ENCODE measurements around the gene DNAH5. TPM values are rescaled to one million over a fixed set of nuclear protein-coding genes. Genes with fewer than 3 reads are reported as not detected.

DNAH5 gene
- total RNA-seq, 4 donors from 2014 or later = under 0.01 to 1.8 (median 0.18) TPM

DNA sequence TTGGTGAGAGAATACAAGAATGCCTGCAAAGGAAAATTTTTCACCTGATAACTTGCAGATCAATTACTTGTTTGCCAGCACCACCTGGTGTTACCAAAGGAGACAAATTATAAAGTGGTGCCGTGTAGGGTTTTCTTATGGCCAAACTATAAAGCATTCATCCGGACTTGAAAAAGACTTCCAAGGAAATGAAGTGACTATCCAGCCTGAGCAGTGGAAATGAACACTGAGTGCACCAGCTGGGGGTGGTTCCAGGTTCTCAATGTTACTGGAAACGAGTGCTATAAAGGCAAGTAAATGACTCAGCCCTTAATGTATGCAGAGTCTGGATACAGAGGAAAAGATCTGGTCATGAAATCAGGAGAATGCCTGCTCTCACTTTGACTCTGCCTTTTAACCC, 113.1 kb downstream of the DNAH5 start:
- Histone ChIP-seq H3K4me1 (no peaks in the 10 kb centered on the region), H3K9me3 (no peaks in the 10 kb centered on the region), H3K36me3 (no peaks in the 10 kb centered on the region), H3K27me3 (no peaks in the 10 kb centered on the region), H3K27ac (no peak overlapping the region), H3K4me3 (no peak overlapping the region)
- DNase-seq = no peak
- no peak for TF ChIP-seq POLR2A (IDR thresholded peaks at IDR 0.05)
- TF ChIP-seq, protein P1, sequence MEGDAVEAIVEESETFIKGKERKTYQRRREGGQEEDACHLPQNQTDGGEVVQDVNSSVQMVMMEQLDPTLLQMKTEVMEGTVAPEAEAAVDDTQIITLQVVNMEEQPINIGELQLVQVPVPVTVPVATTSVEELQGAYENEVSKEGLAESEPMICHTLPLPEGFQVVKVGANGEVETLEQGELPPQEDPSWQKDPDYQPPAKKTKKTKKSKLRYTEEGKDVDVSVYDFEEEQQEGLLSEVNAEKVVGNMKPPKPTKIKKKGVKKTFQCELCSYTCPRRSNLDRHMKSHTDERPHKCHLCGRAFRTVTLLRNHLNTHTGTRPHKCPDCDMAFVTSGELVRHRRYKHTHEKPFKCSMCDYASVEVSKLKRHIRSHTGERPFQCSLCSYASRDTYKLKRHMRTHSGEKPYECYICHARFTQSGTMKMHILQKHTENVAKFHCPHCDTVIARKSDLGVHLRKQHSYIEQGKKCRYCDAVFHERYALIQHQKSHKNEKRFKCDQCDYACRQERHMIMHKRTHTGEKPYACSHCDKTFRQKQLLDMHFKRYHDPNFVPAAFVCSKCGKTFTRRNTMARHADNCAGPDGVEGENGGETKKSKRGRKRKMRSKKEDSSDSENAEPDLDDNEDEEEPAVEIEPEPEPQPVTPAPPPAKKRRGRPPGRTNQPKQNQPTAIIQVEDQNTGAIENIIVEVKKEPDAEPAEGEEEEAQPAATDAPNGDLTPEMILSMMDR (IDR thresholded peaks at IDR 0.05) = no peak
- intact Hi-C loops (cut with DNase I; ENCODE audit: low total_unique reads) = no loop called here

DNA sequence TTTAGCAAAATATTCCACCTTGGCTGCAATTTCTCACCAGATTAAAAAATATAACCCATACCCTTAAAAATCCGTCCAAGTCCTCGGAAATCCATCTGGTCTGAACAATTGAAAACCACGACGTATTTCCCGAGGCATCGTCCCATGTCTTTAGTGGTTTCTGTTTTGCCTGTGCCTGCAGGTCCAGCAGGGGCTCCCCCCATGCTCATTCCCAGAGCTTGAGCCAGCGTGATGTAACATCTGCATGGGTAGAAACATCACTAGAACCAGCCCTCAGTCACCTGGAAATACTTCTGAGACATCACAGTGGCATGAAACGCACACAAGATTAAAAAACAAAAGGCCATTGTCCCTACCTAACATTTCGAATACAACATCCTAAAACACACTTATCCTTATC, 114.0 kb downstream of the DNAH5 start:
- no peak for DNase-seq
- Histone ChIP-seq H3K27me3 (no peaks in the 10 kb centered on the region), H3K4me1 (no peaks in the 10 kb centered on the region), H3K9me3 (no peaks in the 10 kb centered on the region), H3K4me3 (no peak overlapping the region), H3K36me3 (no peaks in the 10 kb centered on the region), H3K27ac (no peak overlapping the region)
- intact Hi-C loops (cut with DNase I; ENCODE audit: low total_unique reads) = no loop called here
- TF ChIP-seq POLR2A (IDR thresholded peaks at IDR 0.05) = no peak
- TF ChIP-seq, protein P1 (IDR thresholded peaks at IDR 0.05) = no peak

DNA sequence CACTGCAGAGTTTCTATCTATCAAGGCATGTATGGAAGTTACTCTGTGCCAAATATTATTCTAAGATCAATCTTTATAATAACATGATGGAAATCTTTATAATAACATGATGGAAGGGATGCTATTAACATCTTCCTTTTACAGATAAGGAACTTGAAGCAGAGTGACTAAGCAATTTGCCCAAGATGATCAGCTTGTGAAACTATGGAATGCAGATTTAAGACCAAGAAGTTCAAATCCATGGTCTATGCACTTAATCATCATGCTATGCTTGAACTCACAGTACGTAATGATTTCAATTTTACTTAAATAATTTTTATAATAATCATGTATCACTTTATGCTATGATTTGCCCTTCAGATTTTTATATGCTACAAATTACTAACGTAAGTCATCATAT, 123.1 kb downstream of the DNAH5 start:
- TF ChIP-seq, protein P1 (IDR thresholded peaks at IDR 0.05) = no peak
- TF ChIP-seq POLR2A (IDR thresholded peaks at IDR 0.05) = no peak
- Histone ChIP-seq H3K36me3 (no peaks in the 10 kb centered on the region), H3K27ac (no peak overlapping the region), H3K4me1 (no peaks in the 10 kb centered on the region), H3K4me3 (no peak overlapping the region), H3K9me3 (no peaks in the 10 kb centered on the region), H3K27me3 (no peaks in the 10 kb centered on the region)
- DNase-seq = no peak
- intact Hi-C loops (cut with DNase I; ENCODE audit: low total_unique reads) = no loop called here

DNA sequence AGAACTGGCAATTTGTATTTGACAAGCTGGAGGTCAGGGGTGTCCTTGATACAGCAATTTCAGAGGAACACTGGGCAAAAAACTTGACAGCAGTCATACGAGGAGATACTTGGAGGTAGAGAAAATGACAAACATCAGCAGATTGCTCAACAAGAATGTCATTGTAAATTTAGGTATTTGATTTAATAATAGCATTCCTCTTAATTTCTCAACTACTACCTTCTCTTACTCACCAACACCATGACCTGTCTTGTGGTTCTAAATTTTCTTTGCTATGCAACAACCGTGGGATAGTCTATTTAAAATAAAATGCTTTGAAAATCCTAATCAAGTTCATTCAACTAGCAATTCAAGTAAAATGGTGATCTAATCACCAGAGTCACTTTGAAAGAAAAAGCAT, 128.4 kb downstream of the DNAH5 start:
- H3K36me3 ChIP-seq = no peaks in the 10 kb centered on the region
- intact Hi-C loops (cut with DNase I; ENCODE audit: low total_unique reads) = no loop called here
- H3K4me1 ChIP-seq = no peaks in the 10 kb centered on the region
- no peaks in the 10 kb centered on the region for H3K9me3 ChIP-seq
- no peak overlapping the region for H3K4me3 ChIP-seq
- no peak for DNase-seq
- H3K27me3 ChIP-seq = no peaks in the 10 kb centered on the region
- TF ChIP-seq POLR2A (IDR thresholded peaks at IDR 0.05) = no peak
- TF ChIP-seq, protein P1 (IDR thresholded peaks at IDR 0.05) = no peak
- no peak overlapping the region for H3K27ac ChIP-seq

DNA sequence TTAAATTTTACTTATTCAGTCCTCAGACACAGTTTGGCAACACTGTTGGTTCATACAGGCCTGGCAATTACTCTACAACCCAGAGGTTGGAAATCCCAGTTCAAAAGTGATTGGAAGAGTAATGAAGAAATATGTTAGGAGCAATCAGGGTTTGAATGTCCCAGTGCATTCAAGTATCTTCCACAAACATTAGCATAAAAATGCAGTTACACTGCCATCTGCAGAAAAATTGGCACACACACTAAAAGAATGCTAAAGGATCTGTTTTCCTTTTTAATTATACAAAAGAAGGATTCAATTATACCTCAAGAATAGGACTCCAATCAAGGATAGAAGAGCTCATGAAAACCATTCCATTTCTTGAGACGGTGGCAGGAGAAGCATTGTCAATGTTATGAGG, 130.2 kb downstream of the DNAH5 start:
- intact Hi-C loops (cut with DNase I; ENCODE audit: low total_unique reads) = no loop called here
- no peak overlapping the region for H3K27ac ChIP-seq
- no peak overlapping the region for H3K4me3 ChIP-seq
- TF ChIP-seq, protein P1 (IDR thresholded peaks at IDR 0.05) = no peak
- TF ChIP-seq POLR2A (IDR thresholded peaks at IDR 0.05) = no peak
- no peaks in the 10 kb centered on the region for H3K36me3 ChIP-seq
- no peaks in the 10 kb centered on the region for H3K4me1 ChIP-seq
- no peaks in the 10 kb centered on the region for H3K9me3 ChIP-seq
- H3K27me3 ChIP-seq = no peaks in the 10 kb centered on the region
- no peak for DNase-seq
